SK-N-SH (cell line): Measurements from ENCODE around the gene SOX30.
"Not testable (repeated sequence)": the region's sequence is repeated elsewhere in the genome, so short reads cannot be mapped to it uniquely, and the experiment has no call there.

Experiments used
- CTCF ChIP-seq: fragments of 200-600 bp; sonication (generic); IDR thresholded peaks from 2 replicates; pipeline ENCODE4 v1.6.1; 2017; ENCODE audit warnings: antibody characterized with exemption, mild to moderate bottlenecking, moderate library complexity
- MAX ChIP-seq: IDR thresholded peaks from 2 replicates; pipeline ENCODE4 v1.4.0; 2012; ENCODE audit warnings: low read depth
- MXI1 ChIP-seq: IDR thresholded peaks from 2 replicates; pipeline ENCODE4 v1.6.1; 2012; ENCODE audit warnings: mild to moderate bottlenecking, low read depth, low read length, improper control_type of control experiment
- POLR2AphosphoS5 ChIP-seq: IDR thresholded peaks from 2 replicates; pipeline ENCODE4 v1.6.1; 2012; ENCODE audit warnings: low read depth, low read length
- SIN3A ChIP-seq: IDR thresholded peaks from 2 replicates; pipeline ENCODE4 v1.6.1; 2012; ENCODE audit warnings: low read depth, mild to moderate bottlenecking, low read length, moderate library complexity, borderline replicate concordance
- ZBTB33 ChIP-seq: IDR thresholded peaks from 2 replicates; pipeline ENCODE4 v1.4.0; 2012; ENCODE audit warnings: low read depth, borderline replicate concordance

DNA sequence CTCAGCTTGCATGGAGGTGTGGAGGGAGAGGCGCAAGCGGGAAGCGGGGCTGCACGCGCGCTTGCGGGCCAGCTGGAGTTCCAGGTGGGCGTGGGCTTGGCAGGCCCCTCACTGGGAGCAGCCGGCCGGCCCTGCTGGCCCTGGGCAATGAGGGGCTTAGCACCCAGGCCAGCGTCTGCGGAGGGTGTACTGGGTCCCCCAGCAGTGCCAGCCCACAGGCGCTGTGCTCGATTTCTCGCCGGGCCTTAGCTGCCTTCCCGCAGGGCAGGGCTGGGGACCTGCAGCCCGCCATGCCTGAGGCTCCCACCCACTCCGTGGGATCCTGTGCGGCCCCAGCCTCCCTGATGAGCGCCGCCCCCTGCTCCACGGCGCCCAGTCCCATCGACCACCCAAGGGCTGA lies 41.6 kb upstream of the SOX30 start:
- TF ChIP-seq MAX, POLR2AphosphoS5, CTCF, ZBTB33, MXI1, SIN3A: not testable (repeated sequence)
